Mesenchymal stem cell (in vitro differentiated cells and primary cell): ENCODE measurements around the gene DLG4.
A peak's percentile ranks its signal among the peaks of the same experiment; 100 is the strongest.

Experiments used
- DNase-seq: peaks from one replicate; pipeline ENCODE4 v3.0.0-alpha.2; 2013
- H2AFZ ChIP-seq: one replicate; pipeline ENCODE4 v1.6.1; 2013; ENCODE audit warnings: low read depth, mild to moderate bottlenecking, control low read depth, inconsistent platforms, low read length, moderate library complexity
- H2AK5ac ChIP-seq: 2 replicates; pipeline ENCODE4 v1.6.1; 2013; ENCODE audit warnings: low read length, moderate library complexity, mild to moderate bottlenecking, inconsistent platforms; ENCODE audit not compliant: severe bottlenecking
- H2BK120ac ChIP-seq: one replicate; pipeline ENCODE4 v1.6.1; 2013; ENCODE audit warnings: low read depth, mild to moderate bottlenecking, inconsistent platforms, low read length, moderate library complexity
- H2BK12ac ChIP-seq, 2 experiments: one replicate each; pipeline ENCODE4 v1.6.1; 2013; ENCODE audit warnings: inconsistent platforms in 2 of 2, low read length in 2 of 2, mild to moderate bottlenecking in 2 of 2, moderate library complexity in 2 of 2, control low read depth in 1 of 2
- H2BK15ac ChIP-seq: one replicate; pipeline ENCODE4 v1.6.1; 2013; ENCODE audit warnings: mild to moderate bottlenecking, low read depth, inconsistent platforms; ENCODE audit not compliant: poor library complexity, severe bottlenecking
- H2BK5ac ChIP-seq: 2 replicates; pipeline ENCODE4 v1.6.1; 2013; ENCODE audit warnings: low read depth, mild to moderate bottlenecking, low read length, control low read depth, inconsistent platforms; ENCODE audit not compliant: poor library complexity, severe bottlenecking
- H3K14ac ChIP-seq, 2 experiments: one replicate each; pipeline ENCODE4 v1.6.1; 2013; ENCODE audit warnings: inconsistent platforms in 2 of 2, low read length in 2 of 2, control low read depth in 1 of 2, mild to moderate bottlenecking in 1 of 2, moderate library complexity in 1 of 2
- H3K18ac ChIP-seq, 2 experiments: one replicate each; pipeline ENCODE4 v1.6.1; 2013; ENCODE audit warnings: inconsistent platforms in 2 of 2, low read length in 2 of 2, control low read depth in 1 of 2, low read depth in 1 of 2, mild to moderate bottlenecking in 1 of 2
- H3K23ac ChIP-seq, 2 experiments: one replicate each; pipeline ENCODE4 v1.6.1; 2013; ENCODE audit warnings: inconsistent platforms in 2 of 2, low read length in 2 of 2, mild to moderate bottlenecking in 2 of 2, moderate library complexity in 2 of 2, control low read depth in 1 of 2
- H3K27ac ChIP-seq: 2 replicates; pipeline ENCODE4 v1.5.1; 2013; ENCODE audit warnings: mild to moderate bottlenecking, moderate library complexity, low read length, control low read depth, inconsistent platforms; ENCODE audit not compliant: poor library complexity, severe bottlenecking
- H3K27me3 ChIP-seq, 2 experiments: 2 replicates each; pipeline versions ENCODE4 v1.6.1 to v1.7.0; 2013; ENCODE audit warnings: low read length in 2 of 2, mild to moderate bottlenecking in 2 of 2, moderate library complexity in 2 of 2, control low read depth in 1 of 2, inconsistent platforms in 1 of 2; ENCODE audit not compliant: control insufficient read depth in 1 of 2, insufficient read depth in 1 of 2
- H3K36me3 ChIP-seq, 2 experiments: 2 replicates each; pipeline versions ENCODE4 v1.6.1 to v1.7.0; 2013; ENCODE audit warnings: low read length in 2 of 2, control low read depth in 1 of 2, inconsistent platforms in 1 of 2, low read depth in 1 of 2, mild to moderate bottlenecking in 1 of 2; ENCODE audit not compliant: insufficient read depth in 2 of 2, control insufficient read depth in 1 of 2
- H3K4ac ChIP-seq, 2 experiments: one replicate each; pipeline ENCODE4 v1.6.1; 2013; ENCODE audit warnings: inconsistent platforms in 2 of 2, low read length in 2 of 2, mild to moderate bottlenecking in 2 of 2, moderate library complexity in 2 of 2, control low read depth in 1 of 2, low read depth in 1 of 2
- H3K4me1 ChIP-seq: 2 replicates; pipeline ENCODE4 v1.6.1; 2013; ENCODE audit warnings: low read depth, low read length, control low read depth; ENCODE audit not compliant: control insufficient read depth, insufficient read depth
- H3K4me2 ChIP-seq: 2 replicates; pipeline ENCODE4 v1.6.1; 2013; ENCODE audit warnings: low read length, mild to moderate bottlenecking, inconsistent platforms; ENCODE audit not compliant: poor library complexity, severe bottlenecking
- H3K4me3 ChIP-seq, 2 experiments: 2 replicates each; pipeline versions ENCODE4 v1.5.1 to v1.7.0; 2013; ENCODE audit warnings: low read length in 2 of 2, mild to moderate bottlenecking in 2 of 2, control low read depth in 1 of 2, low read depth in 1 of 2; ENCODE audit not compliant: insufficient read depth in 1 of 2
- H3K79me1 ChIP-seq: replicated peaks from 2 replicates; pipeline ENCODE4 v1.6.1; 2013; ENCODE audit warnings: mild to moderate bottlenecking, control low read depth, low read length, inconsistent platforms; ENCODE audit not compliant: poor library complexity, severe bottlenecking
- H3K9ac ChIP-seq: 2 replicates; pipeline ENCODE4 v1.7.0; 2013; ENCODE audit warnings: mild to moderate bottlenecking, low read length, moderate library complexity
- H3K9me3 ChIP-seq: 2 replicates; pipeline ENCODE4 v1.7.0; 2013; ENCODE audit warnings: mild to moderate bottlenecking, low read length; ENCODE audit not compliant: control insufficient read depth
- H4K8ac ChIP-seq: one replicate; pipeline ENCODE4 v1.6.1; 2013; ENCODE audit warnings: inconsistent platforms, mild to moderate bottlenecking, low read length, moderate library complexity
- H4K91ac ChIP-seq: one replicate; pipeline ENCODE4 v1.6.1; 2013; ENCODE audit warnings: mild to moderate bottlenecking, low read length, inconsistent platforms
- WGBS: methylation state at CpG from one replicate; pipeline ENCODE4 v1.1.7; 2013; ENCODE audit warnings: mixed read lengths; 5-methylcytosine and 5-hydroxymethylcytosine counted together

DLG4 gene

DNA sequence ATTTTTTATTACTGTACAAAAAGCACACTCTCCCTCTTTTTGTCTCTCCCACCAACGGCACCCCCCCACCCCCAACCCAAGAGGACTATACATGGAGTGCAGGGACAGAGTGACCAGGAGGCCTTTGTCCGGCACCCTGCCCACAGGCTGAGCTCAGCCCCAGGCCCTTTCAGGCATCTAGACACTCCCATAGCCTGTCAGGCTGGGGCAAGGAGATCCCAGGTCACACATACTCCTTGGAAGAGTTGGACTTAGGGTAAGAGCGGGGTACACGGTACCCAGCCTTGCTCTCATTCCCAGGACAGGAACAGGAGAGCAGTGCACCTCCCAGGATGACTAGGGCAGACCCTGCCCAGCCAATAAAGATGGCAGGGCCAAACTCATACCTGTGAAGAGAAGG lies 40.5 kb upstream of the DLG4 start:
- Histone ChIP-seq H2AFZ (no peak overlapping the region), H3K9ac (no peak overlapping the region), H3K14ac (no peak overlapping the region), H2BK15ac (no peak overlapping the region), H4K8ac (no peak overlapping the region), H3K36me3 (peaks cover 39 to 41% of the 10 kb centered on the region in 2 experiments), H3K4me2 (no peak overlapping the region), H2AK5ac (no peak overlapping the region), H3K27ac (no peak overlapping the region), H3K4me3 (no peak overlapping the region), H2BK12ac (peak overlapping the region in 1 of 2 experiments; percentile 15), H2BK120ac (no peak overlapping the region), H3K27me3 (peaks cover 13 to 21% of the 10 kb centered on the region in 2 experiments), H3K4me1 (peaks cover 26% of the 10 kb centered on the region), H3K9me3 (no peaks in the 10 kb centered on the region), H2BK5ac (no peak overlapping the region), H3K23ac (no peak overlapping the region), H4K91ac (no peak overlapping the region), H3K4ac (no peak overlapping the region), H3K18ac (no peak overlapping the region), H3K79me1 (peaks cover 7% of the 10 kb centered on the region)
- no peak for DNase-seq
- 98% methylated on average over 4 of the region's 4 CpGs for WGBS

DNA sequence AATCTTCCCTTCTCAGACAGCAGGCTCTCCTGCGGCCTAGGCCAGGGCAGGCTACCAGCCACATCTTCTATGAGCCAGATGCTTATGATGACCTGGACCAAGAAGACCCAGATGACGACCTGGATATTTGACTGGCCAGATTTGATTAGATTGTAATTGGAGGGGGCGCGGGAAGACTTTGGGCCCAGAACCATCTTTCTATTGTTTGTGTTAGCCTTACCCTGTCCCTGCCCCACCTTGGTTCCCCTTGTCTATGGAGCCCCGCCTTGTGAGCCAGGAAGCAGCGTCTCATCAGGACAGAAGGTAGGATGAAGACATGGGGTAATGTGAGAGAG lies 39.9 kb upstream of the DLG4 start:
- Histone ChIP-seq H3K36me3 (peaks cover 43 to 47% of the 10 kb centered on the region in 2 experiments), H4K8ac (no peak overlapping the region), H3K4me2 (no peak overlapping the region), H3K4me3 (no peak overlapping the region), H3K79me1 (peaks cover 11% of the 10 kb centered on the region), H3K9me3 (no peaks in the 10 kb centered on the region), H2AK5ac (no peak overlapping the region), H3K9ac (no peak overlapping the region), H3K4ac (no peak overlapping the region), H3K23ac (no peak overlapping the region), H3K4me1 (peaks cover 26% of the 10 kb centered on the region), H2BK120ac (no peak overlapping the region), H3K27ac (no peak overlapping the region), H3K27me3 (peaks cover 13 to 21% of the 10 kb centered on the region in 2 experiments), H2BK12ac (no peak overlapping the region), H3K14ac (no peak overlapping the region), H2BK15ac (no peak overlapping the region), H4K91ac (no peak overlapping the region), H3K18ac (no peak overlapping the region), H2BK5ac (no peak overlapping the region), H2AFZ (no peak overlapping the region)
- no peak for DNase-seq
- 100% methylated on average over 3 of the region's 6 CpGs for WGBS

DNA sequence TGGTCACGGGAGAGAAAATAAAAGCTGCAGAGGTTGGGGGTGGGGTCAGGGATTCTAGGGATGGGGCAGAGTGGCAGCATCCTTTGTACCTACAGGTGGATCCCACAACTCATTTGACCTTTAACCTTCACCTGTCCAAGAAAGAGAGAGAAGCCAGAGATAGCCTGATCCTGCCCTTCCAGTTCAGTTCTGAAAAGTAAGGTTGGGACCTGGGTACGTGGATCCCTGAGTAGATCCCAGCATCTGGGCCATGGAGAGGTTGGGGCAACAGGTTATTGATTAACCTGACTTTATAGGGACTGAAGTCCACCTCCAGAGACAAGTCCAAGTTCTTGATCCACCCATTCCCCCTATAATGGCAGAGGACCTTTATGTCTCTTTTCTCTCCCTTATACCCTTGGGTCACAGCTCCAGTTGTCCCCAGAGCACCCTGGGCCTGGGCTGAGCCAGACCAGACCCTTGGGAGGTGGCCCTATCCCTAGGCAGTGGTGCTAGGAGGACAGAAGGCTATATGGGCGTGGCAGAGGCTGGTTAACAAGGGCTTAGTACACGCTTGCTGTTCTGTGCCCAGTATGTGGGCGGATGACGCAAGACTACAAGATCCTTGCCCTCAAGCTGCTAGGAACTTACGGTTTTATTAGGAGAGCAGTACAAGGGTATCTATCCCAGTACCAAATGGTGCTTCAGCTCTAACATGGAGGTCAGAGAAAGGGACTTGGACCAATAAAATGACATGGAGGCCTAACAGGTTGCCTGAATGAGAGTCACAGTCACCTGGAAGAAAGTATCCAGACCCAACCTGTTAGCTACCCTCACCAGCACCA lies 39.3 kb upstream of the DLG4 start:
- 96% methylated on average over 7 of the region's 7 CpGs for WGBS
- Histone ChIP-seq H2BK15ac (no peak overlapping the region), H2BK5ac (no peak overlapping the region), H3K4me3 (no peak overlapping the region), H3K14ac (no peak overlapping the region), H2BK120ac (no peak overlapping the region), H3K4ac (no peak overlapping the region), H2AK5ac (no peak overlapping the region), H3K79me1 (peaks cover 14% of the 10 kb centered on the region), H3K23ac (no peak overlapping the region), H4K91ac (no peak overlapping the region), H3K9ac (no peak overlapping the region), H2AFZ (no peak overlapping the region), H3K27me3 (peaks cover 13 to 21% of the 10 kb centered on the region in 2 experiments), H3K36me3 (peaks cover 45 to 53% of the 10 kb centered on the region in 2 experiments), H4K8ac (no peak overlapping the region), H2BK12ac (peak overlapping the region in 1 of 2 experiments; percentile 39), H3K27ac (no peak overlapping the region), H3K9me3 (no peaks in the 10 kb centered on the region), H3K18ac (no peak overlapping the region), H3K4me2 (no peak overlapping the region), H3K4me1 (peaks cover 24% of the 10 kb centered on the region)
- DNase-seq = no peak

DNA sequence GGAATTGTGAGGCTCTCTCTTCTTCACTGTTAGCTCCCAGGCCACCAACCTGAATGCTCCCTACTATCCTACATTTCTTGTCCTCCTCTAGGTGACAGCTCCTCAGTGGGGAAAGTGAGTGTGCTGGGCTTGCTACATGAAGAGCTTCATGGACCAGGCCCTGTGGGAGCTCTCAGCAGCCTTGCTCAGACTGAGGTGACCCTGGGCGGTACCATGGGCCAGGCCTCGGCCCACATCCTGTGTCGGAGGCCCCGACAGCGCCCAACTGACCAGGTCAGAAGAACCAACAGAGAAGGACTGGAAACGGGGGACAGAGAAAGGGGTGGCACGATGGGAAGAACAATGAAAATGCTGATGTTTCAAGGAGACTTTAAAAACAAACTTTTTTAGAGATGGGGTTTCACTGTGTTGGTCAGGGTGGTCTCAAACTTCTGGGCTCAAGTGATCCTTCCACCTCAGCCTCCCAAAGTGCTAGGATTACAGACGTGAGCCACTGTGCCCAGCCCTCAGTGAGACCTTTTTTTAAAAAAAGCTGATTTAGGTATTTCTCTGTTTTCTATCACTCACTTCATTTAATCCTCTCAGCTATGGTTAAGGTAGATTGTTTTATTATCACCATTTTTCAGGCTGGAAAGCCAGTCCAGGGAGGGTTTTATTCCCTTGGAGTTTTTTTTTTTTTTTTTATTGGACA lies 37.3 kb upstream of the DLG4 start:
- H3K14ac ChIP-seq = no peak overlapping the region
- peaks cover 12% of the 10 kb centered on the region for H3K4me1 ChIP-seq
- H3K27ac ChIP-seq = no peak overlapping the region
- peaks cover 45 to 54% of the 10 kb centered on the region in 2 experiments for H3K36me3 ChIP-seq
- H3K4ac ChIP-seq = no peak overlapping the region
- H3K23ac ChIP-seq = no peak overlapping the region
- WGBS = 98% methylated on average over 7 of the region's 8 CpGs
- no peak overlapping the region for H3K4me2 ChIP-seq
- no peak overlapping the region for H3K9ac ChIP-seq
- no peaks in the 10 kb centered on the region for H3K9me3 ChIP-seq
- no peak overlapping the region for H2BK15ac ChIP-seq
- H2AFZ ChIP-seq = no peak overlapping the region
- no peak overlapping the region for H4K91ac ChIP-seq
- peaks cover 4 to 8% of the 10 kb centered on the region in 2 experiments for H3K27me3 ChIP-seq
- no peak for DNase-seq
- H2BK5ac ChIP-seq = no peak overlapping the region
- no peak overlapping the region for H4K8ac ChIP-seq
- H2BK120ac ChIP-seq = no peak overlapping the region
- H3K18ac ChIP-seq = no peak overlapping the region
- no peak overlapping the region for H2BK12ac ChIP-seq
- H3K79me1 ChIP-seq = peaks cover 14% of the 10 kb centered on the region
- no peak overlapping the region for H3K4me3 ChIP-seq
- H2AK5ac ChIP-seq = no peak overlapping the region
